GM21423 (cell line): ENCODE results near the gene SLC25A13.

Experiments
- ATAC-seq: cut with Tn5 transposase; IDR thresholded peaks from one replicate; pipeline ENCODE4 v1.9.1; 2021; ENCODE audit warnings: mild to moderate bottlenecking, moderate library complexity; ENCODE audit not compliant: unreplicated experiment

The SLC25A13 gene

DNA sequence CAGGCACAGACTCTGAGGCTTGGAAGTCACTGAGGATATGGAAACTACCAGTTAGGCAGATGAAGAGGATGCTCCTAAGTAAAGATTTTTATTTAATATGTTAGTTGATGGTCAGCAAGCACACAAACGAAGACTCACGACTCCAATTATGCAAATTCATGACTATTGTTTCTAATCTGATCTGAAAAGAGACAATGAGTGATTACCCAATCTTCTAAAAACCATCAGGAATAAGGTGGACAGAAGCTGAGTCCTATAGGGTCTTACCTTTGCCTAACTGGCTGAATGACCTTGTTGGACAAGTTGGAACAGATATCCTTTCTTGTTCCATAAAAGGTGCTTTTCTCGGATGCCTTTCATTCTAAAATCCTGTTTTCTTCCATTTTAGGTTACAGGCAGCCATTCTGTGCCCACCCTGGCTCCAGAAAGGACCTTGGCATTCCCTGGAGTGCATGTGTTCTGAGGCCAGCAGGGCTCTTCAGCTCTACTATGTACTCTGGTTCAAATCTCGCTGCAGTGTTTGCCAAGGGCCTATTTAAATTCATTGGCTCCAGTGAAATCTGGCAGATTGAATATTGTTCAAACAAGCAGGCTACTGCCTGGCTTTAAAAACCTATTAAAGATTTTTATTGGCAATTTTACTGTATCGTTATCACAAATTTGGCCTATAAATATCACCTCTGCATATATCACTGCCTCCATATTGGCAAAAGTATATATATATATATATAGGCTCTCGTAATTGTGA lies 77.5 kb downstream of the SLC25A13 start:
- ATAC-seq = no peak

- ATAC-seq = no peak
Measured at GRCh38 chr7:96243241-96243640, 78.7 kb downstream of the SLC25A13 start.

- ATAC-seq = no peak
Measured at GRCh38 chr7:96241855-96242254, 80.0 kb downstream of the SLC25A13 start.

GRCh38 chr7:96238976-96239766 lies 82.7 kb downstream of the SLC25A13 start:
- no peak for ATAC-seq

DNA sequence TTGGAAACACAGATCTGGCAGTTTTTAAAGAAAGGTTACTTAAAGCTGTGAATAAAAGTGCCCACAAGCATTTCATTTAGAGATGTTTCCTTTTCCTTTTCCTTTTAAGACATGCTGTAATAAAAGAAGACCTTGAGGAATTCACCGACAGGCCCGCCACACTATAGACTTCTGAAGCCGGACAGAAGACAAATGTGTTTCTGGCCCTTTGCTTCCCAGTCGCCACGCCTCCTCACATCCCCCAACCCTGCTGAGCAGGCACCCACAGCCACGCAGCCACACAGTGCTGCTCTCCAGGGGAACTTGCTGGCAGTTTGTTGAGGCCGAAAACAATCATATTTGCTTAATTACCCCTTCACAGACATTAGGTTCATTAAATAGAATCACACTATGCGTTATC lies 83.4 kb downstream of the SLC25A13 start:
- no peak for ATAC-seq

- ATAC-seq = no peak
Measured at GRCh38 chr7:96237040-96237439, 84.9 kb downstream of the SLC25A13 start.

DNA sequence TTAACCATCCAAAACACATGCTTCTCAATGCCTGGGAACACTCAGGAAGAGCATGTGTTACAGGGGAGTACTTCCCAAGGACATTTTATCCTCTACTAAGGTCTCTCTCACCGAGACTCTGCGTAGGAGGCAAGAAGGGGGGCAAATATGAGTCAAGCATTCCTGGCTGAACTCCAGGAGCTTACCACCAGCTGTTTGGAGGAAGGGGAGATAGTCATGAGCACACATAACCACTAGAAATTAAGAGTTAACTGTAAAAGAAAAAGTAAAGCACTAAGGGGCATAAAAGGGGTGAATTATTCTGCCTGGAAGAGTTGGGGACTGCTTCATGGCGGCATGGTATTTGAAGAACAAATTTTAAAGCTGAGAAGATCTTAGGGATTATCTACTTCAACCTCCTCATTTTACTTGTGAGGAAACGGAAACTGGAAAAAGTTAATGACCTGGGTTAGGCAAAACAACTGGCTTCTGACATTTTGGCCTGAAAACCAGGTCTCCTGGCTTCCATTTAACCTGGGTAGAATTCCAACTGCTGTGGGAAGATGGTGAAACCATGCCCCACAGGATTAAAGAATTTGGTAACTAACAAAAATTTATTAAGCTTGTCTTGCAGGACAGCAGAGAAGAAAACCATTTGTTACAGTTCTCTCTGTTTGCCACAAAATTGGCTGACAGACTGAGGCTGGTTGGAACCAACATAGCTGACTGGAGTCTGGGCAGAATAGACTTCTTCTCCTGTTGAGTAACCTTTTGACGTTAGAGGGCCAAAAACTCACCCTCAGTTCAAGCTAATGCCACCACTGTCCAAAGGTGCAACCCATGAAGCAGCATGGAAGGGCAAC lies 85.5 kb downstream of the SLC25A13 start:
- ATAC-seq = no peak

DNA sequence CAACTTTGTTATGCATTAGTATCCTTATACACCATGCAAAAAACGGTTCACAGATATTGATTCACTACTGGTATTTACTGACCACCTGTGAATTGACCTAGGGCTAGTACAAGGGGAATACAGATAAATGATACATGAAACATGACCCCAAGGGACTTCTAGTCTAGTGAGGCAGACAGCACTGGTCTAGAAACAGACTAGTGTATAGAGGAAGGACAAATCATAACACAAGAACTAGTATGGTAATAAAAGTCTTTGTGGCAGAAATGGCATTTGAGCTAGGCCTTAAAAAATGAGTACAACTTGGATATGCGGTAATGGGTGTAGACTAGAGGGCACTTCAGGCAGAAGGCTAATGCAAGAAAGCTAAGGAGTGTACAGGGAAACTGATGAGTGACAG lies 86.6 kb downstream of the SLC25A13 start:
- peak; percentile 47 for ATAC-seq

DNA sequence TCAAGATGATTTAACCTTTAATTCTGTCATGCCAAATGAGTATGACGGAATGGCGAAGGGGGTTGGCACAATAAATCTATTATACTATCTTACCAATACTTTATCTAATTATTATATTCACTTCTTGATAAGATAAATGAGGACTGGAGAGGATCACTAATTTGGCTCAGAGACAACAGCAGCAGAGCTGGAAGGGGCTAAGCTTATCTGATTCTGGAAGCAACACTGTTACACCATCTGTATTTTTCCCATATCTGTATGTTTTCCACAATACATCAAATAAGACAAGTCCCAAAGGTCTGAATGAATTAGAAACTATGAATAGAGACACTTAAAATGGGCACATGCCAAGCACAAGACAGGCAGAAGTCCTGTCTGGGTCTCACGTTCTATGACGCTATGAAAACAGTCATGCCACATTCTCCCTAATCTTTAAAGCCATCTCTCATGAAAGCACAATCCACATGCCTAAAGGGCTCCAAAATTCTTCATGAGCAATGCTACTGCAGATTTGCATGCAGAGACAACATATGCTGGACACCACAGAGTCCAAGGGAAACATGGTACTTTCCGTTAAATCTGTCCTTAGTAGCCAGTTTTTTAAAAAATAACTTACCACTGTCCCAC lies 88.3 kb downstream of the SLC25A13 start:
- no peak for ATAC-seq

GRCh38 chr7:96233084-96233483 lies 88.8 kb downstream of the SLC25A13 start:
- peak; percentile 34 for ATAC-seq

- ATAC-seq = no peak
Measured at GRCh38 chr7:96228760-96229159, 93.1 kb downstream of the SLC25A13 start.

DNA sequence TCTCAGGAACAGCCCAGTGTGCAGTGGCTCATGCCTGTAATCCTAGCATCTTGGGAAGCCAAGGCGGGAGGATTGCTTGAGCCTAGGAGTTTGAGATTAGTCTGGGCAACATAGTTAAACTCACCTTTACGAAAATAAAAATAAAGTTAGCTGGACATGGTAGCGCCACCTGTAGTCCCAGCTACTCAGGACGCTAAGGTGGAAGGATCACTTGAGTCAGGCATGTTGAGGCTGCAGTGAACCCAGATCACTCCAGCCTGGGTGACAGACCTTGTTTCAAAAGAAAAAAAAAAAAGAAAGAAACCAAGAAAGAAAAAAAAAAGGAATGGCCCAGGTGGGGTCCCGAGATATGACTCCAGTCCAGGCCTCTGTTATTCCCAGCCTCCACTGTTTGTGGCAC lies 96.6 kb downstream of the SLC25A13 start:
- no peak for ATAC-seq

DNA sequence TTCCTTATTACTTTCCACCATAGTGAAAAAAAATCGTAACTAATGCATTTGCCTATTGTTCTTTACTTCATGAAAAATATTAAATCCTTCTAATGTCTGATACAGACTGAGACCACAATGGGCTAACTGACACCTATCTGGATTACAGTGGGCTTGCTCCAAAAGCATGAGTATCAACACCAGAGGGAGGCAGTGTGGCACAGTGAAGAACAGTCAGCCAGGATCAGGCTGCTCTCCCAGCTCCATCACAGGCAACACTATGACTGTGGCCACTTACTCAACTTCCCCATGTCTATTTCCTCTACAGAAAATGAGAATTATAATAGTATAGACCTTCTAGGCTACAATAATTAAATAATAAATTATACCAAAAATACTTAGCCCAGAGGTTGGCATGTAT lies 97.2 kb downstream of the SLC25A13 start:
- no peak for ATAC-seq

DNA sequence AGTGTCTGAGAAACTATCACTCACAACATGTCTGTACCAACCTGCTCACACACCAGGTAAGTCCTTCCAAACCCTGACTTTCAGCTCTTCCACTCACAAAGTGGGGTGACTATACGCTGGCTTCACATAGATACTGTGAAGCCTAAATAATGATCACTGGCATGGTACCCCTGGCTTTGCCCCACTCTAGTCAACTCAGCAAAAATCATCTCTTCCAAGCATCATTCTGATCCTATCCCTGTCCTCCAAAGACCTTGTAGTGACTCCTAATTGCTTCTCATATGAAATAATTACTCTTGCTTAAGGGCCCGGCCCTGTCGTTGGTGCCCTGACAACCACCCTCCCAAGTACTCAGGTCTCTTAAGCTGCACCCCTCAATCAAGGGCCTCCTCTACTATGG lies 97.8 kb downstream of the SLC25A13 start:
- ATAC-seq = no peak

DNA sequence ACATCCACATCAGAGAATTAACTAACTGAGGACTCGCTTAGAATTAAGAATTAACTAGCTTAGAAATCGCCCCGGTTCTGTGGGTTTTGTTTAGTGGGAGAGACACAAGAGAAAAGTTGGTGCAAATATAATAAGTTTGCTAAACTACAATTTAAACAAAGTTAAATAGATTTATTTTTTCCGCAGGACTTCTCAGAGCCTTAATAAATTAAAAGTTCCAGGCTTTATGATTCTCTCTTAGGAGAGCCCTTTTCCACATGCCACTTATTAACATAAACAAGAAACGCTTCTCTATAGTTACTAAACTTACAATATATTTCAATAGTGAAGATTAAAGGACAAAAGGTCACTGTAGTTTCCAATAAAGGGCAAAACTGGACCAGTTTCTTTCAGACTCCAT lies 100.0 kb downstream of the SLC25A13 start:
- ATAC-seq = no peak

DNA sequence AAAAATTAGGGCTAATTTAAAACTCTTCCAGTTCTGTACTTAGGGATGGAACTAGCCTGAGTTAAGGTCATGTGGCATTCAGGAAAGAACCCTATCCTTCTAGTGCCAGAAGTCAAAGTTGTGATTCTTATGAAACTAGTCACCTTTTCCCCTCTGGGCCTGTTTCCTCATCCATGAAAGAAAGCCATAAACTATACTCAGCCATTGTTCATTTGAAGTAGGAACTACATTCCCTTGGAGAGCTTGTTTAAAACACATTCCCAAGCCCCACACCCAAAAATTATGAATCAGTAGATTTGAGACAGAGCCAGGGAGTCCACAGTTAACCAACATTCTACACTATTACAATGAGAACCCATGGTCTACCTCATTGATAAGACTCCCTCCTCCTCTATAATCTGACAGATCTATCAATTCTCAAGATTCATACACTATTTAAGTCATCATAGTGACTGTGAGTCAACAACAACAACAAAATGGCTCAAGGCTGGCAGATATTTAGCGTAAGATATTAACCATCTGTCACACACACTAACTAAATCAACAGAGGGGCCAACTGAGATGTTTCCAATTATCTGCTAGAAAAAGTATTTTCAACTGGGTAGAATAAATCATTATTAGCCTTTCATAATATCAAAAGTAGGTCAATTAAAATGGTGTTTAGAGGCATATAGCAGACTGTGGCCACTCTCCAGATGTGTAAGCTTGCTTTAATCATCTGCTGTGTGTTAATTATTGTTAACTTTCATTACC lies 102.3 kb downstream of the SLC25A13 start:
- ATAC-seq = no peak

GRCh38 chr7:96218664-96219243 lies 103.1 kb downstream of the SLC25A13 start:
- ATAC-seq = no peak

- no peak for ATAC-seq
Measured at GRCh38 chr7:96217147-96217546, 104.8 kb downstream of the SLC25A13 start.

DNA sequence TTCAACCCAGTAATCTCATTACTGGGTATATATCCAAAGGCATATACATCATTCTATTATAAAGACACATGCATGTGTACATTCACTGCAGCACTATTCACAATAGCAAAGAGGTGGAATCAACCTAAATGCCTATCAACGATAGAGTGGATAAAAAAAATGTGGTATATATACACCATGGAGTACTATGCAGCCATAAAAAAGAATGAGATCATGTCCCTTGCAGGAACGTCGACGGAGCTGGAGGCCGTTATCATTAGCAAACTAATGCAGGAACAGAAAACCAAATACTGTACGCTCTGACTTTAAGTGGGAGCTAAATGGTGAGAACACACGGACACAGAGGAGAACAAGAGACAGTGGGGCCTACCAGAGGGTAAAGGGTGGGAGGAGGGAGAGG lies 105.5 kb downstream of the SLC25A13 start:
- ATAC-seq = no peak

- no peak for ATAC-seq
Measured at GRCh38 chr7:96212474-96212873, 109.4 kb downstream of the SLC25A13 start.
